PFSK-1 (cell line): Measurements from ENCODE around the gene CD300A.
A peak's percentile ranks its signal among the peaks of the same experiment; 100 is the strongest.

ENCODE experiments used
- FOXP2 ChIP-seq: optimal IDR thresholded peaks from 2 replicates; pipeline ENCODE3; 2011; ENCODE audit warnings: borderline replicate concordance, control low read depth, inconsistent platforms; ENCODE audit not compliant: insufficient read depth; ENCODE audit errors: extremely low read length, extremely low read depth
- POLR2AphosphoS5 ChIP-seq: IDR thresholded peaks from 2 replicates; pipeline ENCODE4 v1.6.1; 2012; ENCODE audit warnings: low read depth, mild to moderate bottlenecking, control low read depth, low read length, moderate library complexity
- REST ChIP-seq, 2 experiments: IDR thresholded peaks; 2 replicates each; pipeline versions ENCODE4 v1.6.1 to v1.8.0; 2011 to 2012; ENCODE audit warnings: low read depth in 2 of 2, low read length in 2 of 2, control low read depth in 1 of 2, inconsistent platforms in 1 of 2, mild to moderate bottlenecking in 1 of 2, moderate library complexity in 1 of 2; ENCODE audit not compliant: insufficient read depth in 1 of 2
- SIN3A ChIP-seq: IDR thresholded peaks from 2 replicates; pipeline ENCODE4 v1.6.1; 2012; ENCODE audit warnings: mild to moderate bottlenecking, low read length, moderate library complexity, borderline replicate concordance; ENCODE audit not compliant: insufficient read depth
- TAF1 ChIP-seq: IDR thresholded peaks from 2 replicates; pipeline ENCODE4 v1.6.1; 2012; ENCODE audit warnings: low read length, control low read depth, borderline replicate concordance; ENCODE audit not compliant: insufficient read depth

The CD300A gene

GRCh38 chr17:74453665-74454196, 12.7 kb upstream of the CD300A start:
- no peak for TF ChIP-seq TAF1
- TF ChIP-seq POLR2AphosphoS5 = no peak
- TF ChIP-seq REST (IDR thresholded peaks at IDR 0.05; ENCODE audit: insufficient read depth in 1 of 2, low read depth in 2 of 2, low read length in 2 of 2) = no peak
- no peak for TF ChIP-seq SIN3A
- TF ChIP-seq FOXP2 = no peak

GRCh38 chr17:74454197-74455024, 12.0 kb upstream of the CD300A start:
- peak; percentile 15 for TF ChIP-seq FOXP2
- TF ChIP-seq POLR2AphosphoS5 = no peak

- TF ChIP-seq REST (IDR thresholded peaks at IDR 0.05; ENCODE audit: insufficient read depth in 1 of 2, low read depth in 2 of 2, low read length in 2 of 2) = no peak
- TF ChIP-seq POLR2AphosphoS5 = no peak
- no peak for TF ChIP-seq FOXP2
- TF ChIP-seq SIN3A = no peak
- TF ChIP-seq TAF1 = no peak
Measured at GRCh38 chr17:74455025-74455545, 11.3 kb upstream of the CD300A start.

GRCh38 chr17:74455821-74456220, 10.6 kb upstream of the CD300A start:
- TF ChIP-seq POLR2AphosphoS5 (no peak), FOXP2 (no peak), REST (IDR thresholded peaks at IDR 0.05; ENCODE audit: insufficient read depth in 1 of 2, low read depth in 2 of 2, low read length in 2 of 2) (no peak), SIN3A (no peak), TAF1 (no peak)

- TF ChIP-seq SIN3A = no peak
- TF ChIP-seq TAF1 = no peak
- no peak for TF ChIP-seq FOXP2
- no peak for TF ChIP-seq REST (IDR thresholded peaks at IDR 0.05; ENCODE audit: insufficient read depth in 1 of 2, low read depth in 2 of 2, low read length in 2 of 2)
- no peak for TF ChIP-seq POLR2AphosphoS5
Measured at GRCh38 chr17:74457146-74457819, 9.2 kb upstream of the CD300A start.
